ENCODE data around the gene KDM1A. TPM values are rescaled to one million over a fixed set of nuclear protein-coding genes. Genes with fewer than 3 reads are reported as not detected.

KDM1A gene
- total and polyA plus RNA-seq, 10 of the 15 experiments (the other 5 are each of a cell fraction or from before 2014, with no cell fraction given), result 39.2 to 118 (median 98.9) TPM

GRCh38 chr1:23035823-23036452 is 16.7 kb downstream of the KDM1A start (continued):
- TF ChIP-seq E4F1 (IDR thresholded peaks at IDR 0.05; ENCODE audit: borderline replicate concordance, partially characterized antibody), result no peak
- no peak for TF ChIP-seq NFIC (IDR thresholded peaks at IDR 0.05; ENCODE audit: low read depth, low read length)

DNA sequence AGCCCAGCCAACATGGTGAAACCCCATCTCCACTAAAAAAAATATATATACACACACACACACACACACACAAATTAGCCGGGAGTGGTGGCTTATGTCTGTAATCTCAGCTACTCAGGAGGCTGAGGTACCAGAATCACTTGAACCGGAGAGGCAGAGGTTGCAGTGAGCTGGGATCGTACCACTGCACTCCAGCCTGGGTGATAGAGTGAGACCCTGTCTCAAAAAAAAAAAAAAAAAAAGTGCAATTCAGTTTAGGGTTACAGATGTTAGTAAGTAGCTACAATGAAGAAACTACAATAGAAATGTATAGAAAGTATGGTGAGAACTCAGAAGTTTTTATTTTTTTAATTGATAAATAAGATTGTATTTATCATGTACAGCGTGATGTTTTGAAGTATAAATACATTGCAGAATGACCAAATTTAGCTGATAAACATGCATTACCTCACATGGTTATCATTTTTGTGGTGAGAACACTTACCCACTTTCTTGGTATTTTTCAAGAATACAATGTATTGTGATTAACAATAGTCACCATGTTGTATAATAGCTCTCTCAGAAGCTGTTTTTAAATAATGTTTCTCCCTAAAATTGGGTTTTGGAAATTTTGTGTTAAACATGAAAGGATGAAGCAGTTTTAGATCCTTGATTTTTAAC is 17.9 kb downstream of the KDM1A start:
- no peak for DNase-seq (ENCODE audit: low read depth, low spot score)
- in situ Hi-C loops (cut with MboI) (no loop called here), intact Hi-C loops (cut with micrococcal nuclease; ENCODE audit: unreplicated experiment) (no loop called here)
- RAD21 ChIA-PET (ENCODE audit: unreplicated experiment), result no interaction called here
- no peak overlapping the region for H2AFZ ChIP-seq (ENCODE audit: control insufficient read depth, low read depth, low read length)
- CTCF ChIA-PET, result interaction anchor here (0.8 to 1.7 kb wide), 3 partner anchors 10 to 147 kb away, joined by 3 to 8 read pairs (median 4); no protein-coding TSS in a partner anchor
- no peak overlapping the region for H3K4me2 ChIP-seq (ENCODE audit: control insufficient read depth, insufficient read depth)
- H3K4me3 ChIP-seq, result no peak overlapping the region
- no peaks in the 10 kb centered on the region for H3K9me3 ChIP-seq (replicated peaks; ENCODE audit: control insufficient read depth, insufficient read depth, low read length)
- TF ChIP-seq, protein P1, sequence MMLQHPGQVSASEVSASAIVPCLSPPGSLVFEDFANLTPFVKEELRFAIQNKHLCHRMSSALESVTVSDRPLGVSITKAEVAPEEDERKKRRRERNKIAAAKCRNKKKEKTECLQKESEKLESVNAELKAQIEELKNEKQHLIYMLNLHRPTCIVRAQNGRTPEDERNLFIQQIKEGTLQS (IDR thresholded peaks at IDR 0.05; ENCODE audit: borderline replicate concordance, extremely low read depth, low read depth, low read length), result no peak
- TF ChIP-seq CEBPZ (IDR thresholded peaks at IDR 0.05; ENCODE audit: low read depth, low read length) (no peak), SUPT20H (IDR thresholded peaks at IDR 0.05; ENCODE audit: borderline replicate concordance, control insufficient read depth, low read depth, low read length) (no peak), SMAD5 (IDR thresholded peaks at IDR 0.05; ENCODE audit: low read depth) (no peak), NRF1 (conservative IDR thresholded peaks at IDR 0.05; ENCODE audit: low read depth, low read length) (no peak), MTA2 (IDR thresholded peaks at IDR 0.05; ENCODE audit: low read depth) (no peak)
- WGBS (ENCODE audit: insufficient coverage, insufficient replicate concordance, low lambda C conversion rate, missing lambda C conversion rate), result 90% methylated on average over 4 of the region's 4 CpGs
- BruUV-seq (replicated peaks), result no TSS peak
- no peaks in the 10 kb centered on the region for H4K20me1 ChIP-seq (ENCODE audit: control insufficient read depth, insufficient read depth)
- peaks cover 72% of the 10 kb centered on the region for H3K79me2 ChIP-seq (ENCODE audit: control insufficient read depth, insufficient read depth, low read length)
- peaks cover 21% of the 10 kb centered on the region for H3K4me1 ChIP-seq (ENCODE audit: control insufficient read depth, insufficient read depth, low read length)
- H3K27ac ChIP-seq (ENCODE audit: control insufficient read depth, insufficient read depth), result no peak overlapping the region
- SMC1A ChIA-PET (ENCODE audit: uncharacterized antibody, unreplicated experiment), result interaction anchor here (0.9 to 1.8 kb wide), 6 partner anchors 8 to 63 kb away, joined by 3 to 7 read pairs (median 5); no protein-coding TSS in a partner anchor
- no peak overlapping the region for H3K9ac ChIP-seq (ENCODE audit: control insufficient read depth, insufficient read depth, low read length)
- H3K36me3 ChIP-seq (ENCODE audit: control insufficient read depth in 2 of 2, insufficient read depth in 2 of 2, low read length in 1 of 2), result peaks cover 0 to 3% of the 10 kb centered on the region in 2 experiments; a peak in 1 of 4 replicates
- POLR2A ChIA-PET, result interaction anchor here (0.7 kb wide), 2 partner anchors 17 to 19 kb away, joined by 3 read pairs; no protein-coding TSS in a partner anchor
- no peak for ATAC-seq
- H3K27me3 ChIP-seq (replicated peaks in 1 of 2; ENCODE audit: control insufficient read depth in 2 of 2, insufficient read depth in 2 of 2, low read length in 1 of 2), result no peaks in the 10 kb centered on the region
- FAIRE-seq, result no peak

Data from GM12878 (cell line).